Breast epithelium (tissue), 3 donors: ENCODE measurements around the gene ISG20L2.

Source experiments
- POLR2A ChIP-seq: fragments of 450-650 bp; IDR thresholded peaks from one replicate; pipeline ENCODE4 v1.6.1; 2016; ENCODE audit warnings: antibody characterized with exemption, mild to moderate bottlenecking, moderate library complexity
- TF ChIP-seq, protein P1 (sequence below), 3 donors: fragments of 450-650 bp; IDR thresholded peaks; one replicate each; pipeline ENCODE4 v1.5.1; 2016 to 2017; ENCODE audit warnings: antibody characterized with exemption in 3 of 3, mild to moderate bottlenecking in 3 of 3, moderate library complexity in 3 of 3

GRCh38 chr1:156689035-156689952 is 39.3 kb downstream of the ISG20L2 start:
- TF ChIP-seq POLR2A: no peak
- TF ChIP-seq, protein P1, sequence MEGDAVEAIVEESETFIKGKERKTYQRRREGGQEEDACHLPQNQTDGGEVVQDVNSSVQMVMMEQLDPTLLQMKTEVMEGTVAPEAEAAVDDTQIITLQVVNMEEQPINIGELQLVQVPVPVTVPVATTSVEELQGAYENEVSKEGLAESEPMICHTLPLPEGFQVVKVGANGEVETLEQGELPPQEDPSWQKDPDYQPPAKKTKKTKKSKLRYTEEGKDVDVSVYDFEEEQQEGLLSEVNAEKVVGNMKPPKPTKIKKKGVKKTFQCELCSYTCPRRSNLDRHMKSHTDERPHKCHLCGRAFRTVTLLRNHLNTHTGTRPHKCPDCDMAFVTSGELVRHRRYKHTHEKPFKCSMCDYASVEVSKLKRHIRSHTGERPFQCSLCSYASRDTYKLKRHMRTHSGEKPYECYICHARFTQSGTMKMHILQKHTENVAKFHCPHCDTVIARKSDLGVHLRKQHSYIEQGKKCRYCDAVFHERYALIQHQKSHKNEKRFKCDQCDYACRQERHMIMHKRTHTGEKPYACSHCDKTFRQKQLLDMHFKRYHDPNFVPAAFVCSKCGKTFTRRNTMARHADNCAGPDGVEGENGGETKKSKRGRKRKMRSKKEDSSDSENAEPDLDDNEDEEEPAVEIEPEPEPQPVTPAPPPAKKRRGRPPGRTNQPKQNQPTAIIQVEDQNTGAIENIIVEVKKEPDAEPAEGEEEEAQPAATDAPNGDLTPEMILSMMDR (IDR thresholded peaks at IDR 0.05): peak; percentile 86 to 98 (median 91)
